Measurements from ENCODE around the gene CSMD2. TPM values are rescaled to one million over a fixed set of nuclear protein-coding genes. Genes with fewer than 3 reads are reported as not detected.

Gene CSMD2
- total and polyA plus RNA-seq, 2 of the 8 experiments (the other 6 are each of a cell fraction or from before 2014, with no cell fraction given) = 7.0 to 14.7 TPM

DNA sequence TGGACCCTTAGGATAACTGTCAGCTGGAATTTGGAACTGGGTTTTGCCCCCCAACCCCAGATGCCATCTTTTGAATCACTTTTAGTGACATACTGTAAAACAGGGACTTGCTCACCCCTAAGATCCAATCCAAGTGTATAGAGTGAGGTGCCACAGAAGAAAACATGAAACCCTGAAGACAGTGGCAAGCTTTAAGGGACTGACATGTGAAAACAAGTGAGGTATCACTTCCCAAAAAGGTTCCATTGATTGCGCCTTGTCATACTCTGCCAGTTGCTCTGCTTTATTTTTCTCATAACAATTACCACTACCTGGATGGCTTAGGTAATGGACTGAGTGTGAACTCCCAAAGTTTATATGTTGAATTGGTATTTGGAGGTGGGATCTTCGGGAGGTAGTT lies 115.6 kb downstream of the CSMD2 start:
- Histone ChIP-seq H3K9me3 (ENCODE audit: insufficient read depth in 2 of 2, low read depth in 1 of 2, low read length in 1 of 2) (peaks cover 11 to 13% of the 10 kb centered on the region in 2 experiments), H4K91ac (replicated peaks; ENCODE audit: insufficient read length, low read length) (no peak overlapping the region), H4K8ac (ENCODE audit: extremely low read depth, insufficient read depth, low read length) (no peak overlapping the region), H3K4me1 (replicated peaks in 1 of 4; ENCODE audit: control insufficient read depth in 3 of 4, insufficient read depth in 4 of 4, low read length in 3 of 4) (no peaks in the 10 kb centered on the region), H2AK5ac (ENCODE audit: low read depth, low read length) (no peak overlapping the region), H3K9ac (replicated peaks in 1 of 4; ENCODE audit: extremely low read depth in 1 of 4, low read depth in 3 of 4, low read length in 3 of 4) (no peak overlapping the region), H3K79me2 (ENCODE audit: control insufficient read depth in 1 of 2, insufficient read depth in 2 of 2, low read length in 2 of 2) (no peaks in the 10 kb centered on the region), H2BK5ac (ENCODE audit: low read depth, low read length) (no peak overlapping the region), H3K14ac (ENCODE audit: insufficient read length) (no peak overlapping the region), H3K23me2 (ENCODE audit: low read depth, low read length) (no peaks in the 10 kb centered on the region), H3K27me3 (replicated peaks in 1 of 4; ENCODE audit: control insufficient read depth in 3 of 4, extremely low read depth in 1 of 4, insufficient read depth in 3 of 4, low read length in 3 of 4) (peaks cover 0 to 1% (median 0%) of the 10 kb centered on the region in 4 experiments; a peak in 1 of 7 replicates), H3K4ac (replicated peaks; ENCODE audit: insufficient read length, low read depth, low read length) (no peak overlapping the region), H2AFZ (ENCODE audit: low read length) (no peak overlapping the region), H2BK15ac (ENCODE audit: low read length) (no peak overlapping the region), H3K27ac (ENCODE audit: low read depth, low read length) (no peak overlapping the region), H3K79me1 (ENCODE audit: low read depth, low read length) (no peaks in the 10 kb centered on the region; the same call in 1 of the 2 replicates), H4K5ac (ENCODE audit: insufficient read length, low read depth, low read length) (no peak overlapping the region), H2BK20ac (ENCODE audit: low read length) (no peak overlapping the region), H2BK120ac (replicated peaks; ENCODE audit: low read depth, low read length) (no peak overlapping the region), H4K20me1 (replicated peaks in 1 of 2; ENCODE audit: control insufficient read depth in 1 of 2, insufficient read depth in 2 of 2, low read length in 2 of 2) (peaks cover 0 to 4% of the 10 kb centered on the region in 2 experiments), H3K56ac (replicated peaks; ENCODE audit: insufficient read length, low read depth, low read length) (no peak overlapping the region), H3K4me3 (ENCODE audit: extremely low read depth in 1 of 4, insufficient read depth in 2 of 4, low read depth in 3 of 4, low read length in 4 of 4) (no peak overlapping the region), H3K23ac (ENCODE audit: insufficient read length) (no peak overlapping the region), H3K4me2 (ENCODE audit: insufficient read depth in 1 of 2, low read depth in 2 of 2, low read length in 2 of 2) (no peak overlapping the region), H2BK12ac (ENCODE audit: low read depth, low read length) (no peak overlapping the region), H3K18ac (ENCODE audit: extremely low read depth, low read length) (no peak overlapping the region), H3K36me3 (ENCODE audit: control insufficient read depth in 2 of 4, insufficient read depth in 4 of 4, low read length in 3 of 4) (peaks cover 0 to 14% (median 0%) of the 10 kb centered on the region in 4 experiments; a peak in 2 of 8 replicates)
- FAIRE-seq (no peak), DNase-seq (ENCODE audit: low read depth in 1 of 2, low spot score in 2 of 2) (no peak)
- 44% methylated on average over 2 of the region's 2 CpGs; no CpG with 5 or more reads in 1 of the 2 experiments for WGBS, 2 experiments (ENCODE audit: extremely low coverage in 1 of 2, insufficient coverage in 1 of 2, insufficient read length in 1 of 2, insufficient replicate concordance in 2 of 2, low coverage in 1 of 2, low lambda C conversion rate in 2 of 2, missing lambda C conversion rate in 1 of 2)
- CTCF ChIA-PET (ENCODE audit: partially characterized antibody) = no interaction called here
- POLR2A ChIA-PET (ENCODE audit: partially characterized antibody) = no interaction called here
- no peak for TF ChIP-seq PHF8 (conservative IDR thresholded peaks at IDR 0.05; ENCODE audit: low read depth, low read length)
- TF ChIP-seq, protein P1, sequence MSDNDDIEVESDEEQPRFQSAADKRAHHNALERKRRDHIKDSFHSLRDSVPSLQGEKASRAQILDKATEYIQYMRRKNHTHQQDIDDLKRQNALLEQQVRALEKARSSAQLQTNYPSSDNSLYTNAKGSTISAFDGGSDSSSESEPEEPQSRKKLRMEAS (IDR thresholded peaks at IDR 0.05) = no peak
- TF ChIP-seq RXRA (IDR thresholded peaks at IDR 0.05; ENCODE audit: insufficient read depth, low read depth, low read length) = no peak
- no peak for TF ChIP-seq BCL11A (IDR thresholded peaks at IDR 0.05; ENCODE audit: low read depth in 2 of 2, low read length in 2 of 2)
- no peak for TF ChIP-seq POLR2A (IDR thresholded peaks at IDR 0.05; ENCODE audit: control extremely low read depth in 1 of 2, low read depth in 2 of 2, low read length in 2 of 2)
- TF ChIP-seq MAFK (IDR thresholded peaks at IDR 0.05; ENCODE audit: low read depth, low read length) = no peak
- TF ChIP-seq, protein P2, sequence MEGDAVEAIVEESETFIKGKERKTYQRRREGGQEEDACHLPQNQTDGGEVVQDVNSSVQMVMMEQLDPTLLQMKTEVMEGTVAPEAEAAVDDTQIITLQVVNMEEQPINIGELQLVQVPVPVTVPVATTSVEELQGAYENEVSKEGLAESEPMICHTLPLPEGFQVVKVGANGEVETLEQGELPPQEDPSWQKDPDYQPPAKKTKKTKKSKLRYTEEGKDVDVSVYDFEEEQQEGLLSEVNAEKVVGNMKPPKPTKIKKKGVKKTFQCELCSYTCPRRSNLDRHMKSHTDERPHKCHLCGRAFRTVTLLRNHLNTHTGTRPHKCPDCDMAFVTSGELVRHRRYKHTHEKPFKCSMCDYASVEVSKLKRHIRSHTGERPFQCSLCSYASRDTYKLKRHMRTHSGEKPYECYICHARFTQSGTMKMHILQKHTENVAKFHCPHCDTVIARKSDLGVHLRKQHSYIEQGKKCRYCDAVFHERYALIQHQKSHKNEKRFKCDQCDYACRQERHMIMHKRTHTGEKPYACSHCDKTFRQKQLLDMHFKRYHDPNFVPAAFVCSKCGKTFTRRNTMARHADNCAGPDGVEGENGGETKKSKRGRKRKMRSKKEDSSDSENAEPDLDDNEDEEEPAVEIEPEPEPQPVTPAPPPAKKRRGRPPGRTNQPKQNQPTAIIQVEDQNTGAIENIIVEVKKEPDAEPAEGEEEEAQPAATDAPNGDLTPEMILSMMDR (IDR thresholded peaks at IDR 0.05; ENCODE audit: control extremely low read depth in 1 of 3, insufficient read depth in 1 of 3, low read depth in 1 of 3, low read length in 3 of 3) = no peak
- TF ChIP-seq KDM4A (IDR thresholded peaks at IDR 0.05; ENCODE audit: low read depth, low read length, severe bottlenecking) = no peak
- no peak for TF ChIP-seq EZH2 (IDR thresholded peaks at IDR 0.05; ENCODE audit: low read depth, low read length, severe bottlenecking)
- TF ChIP-seq SAP30 (IDR thresholded peaks at IDR 0.05; ENCODE audit: insufficient read depth, insufficient replicate concordance, low read length) = no peak
- TF ChIP-seq TBP (IDR thresholded peaks at IDR 0.05; ENCODE audit: low read depth, low read length) = no peak
